ENCODE data around the gene ZNF469. TPM values are rescaled to one million over a fixed set of nuclear protein-coding genes. Genes with fewer than 3 reads are reported as not detected.

ZNF469 gene
- total RNA-seq, 3 donors from 2014 or later (not counting 1 experiment from before 2014, with no cell fraction given) = 4.5 to 5.8 (median 4.9) TPM

DNA sequence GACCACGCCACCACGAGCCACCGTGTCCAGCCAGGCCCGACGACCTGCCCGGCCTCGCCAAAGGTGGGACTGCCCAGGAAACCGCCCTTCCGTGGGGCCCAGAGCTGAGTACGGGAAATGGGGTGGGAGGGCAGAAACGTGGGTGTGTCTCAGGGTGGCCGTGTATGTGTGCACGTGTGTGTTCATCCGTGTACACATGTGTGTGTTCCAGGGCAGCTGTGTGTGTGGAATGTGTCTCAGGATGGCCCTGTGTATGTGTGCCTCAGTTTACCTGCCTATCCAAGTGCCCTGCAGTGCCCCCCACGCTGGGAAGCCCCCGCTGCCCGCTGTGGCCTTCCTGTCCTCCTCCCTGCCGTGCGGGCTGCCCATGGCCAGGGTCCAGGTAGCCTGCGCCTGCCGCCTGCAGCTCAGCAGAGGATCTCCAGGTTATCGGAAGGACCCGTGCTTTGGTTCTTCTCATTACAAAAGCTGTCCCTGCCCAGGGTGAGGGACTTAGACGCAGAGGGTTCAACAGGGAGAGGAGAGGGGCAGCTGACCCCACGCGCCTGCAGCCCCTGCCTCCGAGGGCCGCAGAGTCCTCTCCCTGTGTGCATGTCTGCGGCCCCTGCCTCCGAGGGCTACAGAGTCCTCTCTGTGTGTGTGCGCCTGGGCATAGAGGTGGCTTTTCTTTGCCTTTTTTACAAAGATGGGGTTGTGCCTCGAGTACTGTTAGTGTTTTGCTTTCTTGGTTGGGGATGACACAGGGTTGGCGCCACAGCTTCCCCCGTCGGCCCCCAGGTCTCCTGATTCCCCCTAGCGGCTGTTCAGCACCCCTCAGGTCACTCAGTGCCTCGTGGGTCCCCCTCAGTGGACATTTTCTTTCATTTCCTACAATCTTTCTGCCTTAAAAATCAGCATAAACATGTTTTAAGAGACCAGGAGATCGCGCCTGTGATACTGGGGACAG is 23.6 kb downstream of the ZNF469 start:
- intact Hi-C loops (cut with micrococcal nuclease) = no loop called here
- Mint-ChIP-seq H3K9me3 (peaks cover 0 to 4% of the 10 kb centered on the region in 2 donors), H3K4me1 (peaks cover 5 to 11% of the 10 kb centered on the region in 2 donors), H3K36me3 (no peaks in the 10 kb centered on the region), H3K27me3 (ENCODE audit: low read depth in 2 of 2) (peaks cover 0 to 10% of the 10 kb centered on the region in 2 donors), H3K27ac (no peak overlapping the region), H3K4me3 (no peak overlapping the region)
- DNase-seq (no peak), ATAC-seq (no peak)
- WGBS (ENCODE audit: insufficient coverage) = 79% methylated on average over 39 of the region's 39 CpGs
- no peaks in the 10 kb centered on the region for H3K9me3 ChIP-seq (ENCODE audit: control insufficient read depth, insufficient read depth, low read length)
- H3K4me3 ChIP-seq (ENCODE audit: low read length) = no peak overlapping the region
- no peak overlapping the region for H3K27ac ChIP-seq (ENCODE audit: low read length)
- no peaks in the 10 kb centered on the region for H3K27me3 ChIP-seq (ENCODE audit: control insufficient read depth, insufficient read depth, low read length)
- no peaks in the 10 kb centered on the region for H3K36me3 ChIP-seq (ENCODE audit: control insufficient read depth, insufficient read depth, low read length)
- H3K4me1 ChIP-seq (ENCODE audit: control insufficient read depth, insufficient read depth, low read length) = peaks cover 10% of the 10 kb centered on the region
- TF ChIP-seq, protein P1, sequence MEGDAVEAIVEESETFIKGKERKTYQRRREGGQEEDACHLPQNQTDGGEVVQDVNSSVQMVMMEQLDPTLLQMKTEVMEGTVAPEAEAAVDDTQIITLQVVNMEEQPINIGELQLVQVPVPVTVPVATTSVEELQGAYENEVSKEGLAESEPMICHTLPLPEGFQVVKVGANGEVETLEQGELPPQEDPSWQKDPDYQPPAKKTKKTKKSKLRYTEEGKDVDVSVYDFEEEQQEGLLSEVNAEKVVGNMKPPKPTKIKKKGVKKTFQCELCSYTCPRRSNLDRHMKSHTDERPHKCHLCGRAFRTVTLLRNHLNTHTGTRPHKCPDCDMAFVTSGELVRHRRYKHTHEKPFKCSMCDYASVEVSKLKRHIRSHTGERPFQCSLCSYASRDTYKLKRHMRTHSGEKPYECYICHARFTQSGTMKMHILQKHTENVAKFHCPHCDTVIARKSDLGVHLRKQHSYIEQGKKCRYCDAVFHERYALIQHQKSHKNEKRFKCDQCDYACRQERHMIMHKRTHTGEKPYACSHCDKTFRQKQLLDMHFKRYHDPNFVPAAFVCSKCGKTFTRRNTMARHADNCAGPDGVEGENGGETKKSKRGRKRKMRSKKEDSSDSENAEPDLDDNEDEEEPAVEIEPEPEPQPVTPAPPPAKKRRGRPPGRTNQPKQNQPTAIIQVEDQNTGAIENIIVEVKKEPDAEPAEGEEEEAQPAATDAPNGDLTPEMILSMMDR (IDR thresholded peaks at IDR 0.05) = no peak

DNA sequence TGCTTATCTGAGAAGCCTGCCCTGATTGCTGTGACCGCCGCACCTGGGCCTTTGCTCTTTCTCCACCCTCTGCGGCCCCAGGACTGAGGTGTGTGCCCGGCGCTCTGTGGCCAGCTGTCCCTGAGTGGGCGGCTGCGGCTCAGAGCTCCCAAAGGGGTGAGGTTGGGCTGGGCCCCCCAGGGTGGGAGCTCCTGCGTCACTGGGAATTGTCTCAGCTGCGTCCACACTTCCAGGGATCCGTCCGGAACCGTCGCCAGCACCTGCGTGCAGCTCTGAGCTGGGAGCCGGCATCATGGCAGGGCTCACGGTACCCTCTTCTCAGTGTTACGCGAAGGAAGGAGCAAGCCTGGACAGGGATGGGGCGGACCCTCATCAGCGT is 24.3 kb downstream of the ZNF469 start:
- H3K36me3 Mint-ChIP-seq = no peaks in the 10 kb centered on the region
- no peaks in the 10 kb centered on the region for H3K9me3 ChIP-seq (ENCODE audit: control insufficient read depth, insufficient read depth, low read length)
- no peaks in the 10 kb centered on the region for H3K9me3 Mint-ChIP-seq
- no peak overlapping the region for H3K4me3 Mint-ChIP-seq
- intact Hi-C loops (cut with micrococcal nuclease) = no loop called here
- no peak overlapping the region for H3K4me3 ChIP-seq (ENCODE audit: low read length)
- WGBS (ENCODE audit: insufficient coverage) = 94% methylated on average over 20 of the region's 20 CpGs
- peaks cover 5 to 11% of the 10 kb centered on the region in 2 donors for H3K4me1 Mint-ChIP-seq
- TF ChIP-seq, protein P1 (IDR thresholded peaks at IDR 0.05) = no peak
- no peak for DNase-seq
- ATAC-seq = no peak
- H3K27ac Mint-ChIP-seq = no peak overlapping the region
- H3K27me3 ChIP-seq (ENCODE audit: control insufficient read depth, insufficient read depth, low read length) = no peaks in the 10 kb centered on the region
- no peaks in the 10 kb centered on the region for H3K36me3 ChIP-seq (ENCODE audit: control insufficient read depth, insufficient read depth, low read length)
- no peak overlapping the region for H3K27ac ChIP-seq (ENCODE audit: low read length)
- H3K27me3 Mint-ChIP-seq (ENCODE audit: low read depth in 2 of 2) = peaks cover 0 to 10% of the 10 kb centered on the region in 2 donors
- peaks cover 10% of the 10 kb centered on the region for H3K4me1 ChIP-seq (ENCODE audit: control insufficient read depth, insufficient read depth, low read length)

DNA sequence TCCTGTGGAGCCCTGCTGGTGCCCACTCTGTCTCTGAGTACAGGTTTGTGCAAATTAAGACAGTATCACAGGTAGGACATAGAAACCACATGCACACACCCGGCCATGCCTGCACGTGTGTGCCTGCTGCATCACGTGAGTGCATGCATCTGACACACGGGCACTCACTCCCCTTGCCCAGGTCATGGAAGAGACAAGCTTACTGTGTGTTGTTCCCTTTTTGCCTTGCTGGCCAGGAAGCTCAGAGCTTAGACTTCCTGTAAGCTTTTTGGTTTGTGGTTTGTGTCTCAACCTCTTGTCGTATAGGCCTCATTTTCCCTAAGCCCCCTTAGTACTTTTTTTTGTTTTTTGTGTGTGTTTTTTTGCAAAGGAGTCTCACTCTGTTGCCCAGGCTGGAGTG is 25.0 kb downstream of the ZNF469 start:
- Histone ChIP-seq H3K27ac (ENCODE audit: low read length) (no peak overlapping the region), H3K4me1 (ENCODE audit: control insufficient read depth, insufficient read depth, low read length) (peaks cover 10% of the 10 kb centered on the region), H3K4me3 (ENCODE audit: low read length) (no peak overlapping the region), H3K36me3 (ENCODE audit: control insufficient read depth, insufficient read depth, low read length) (no peaks in the 10 kb centered on the region), H3K27me3 (ENCODE audit: control insufficient read depth, insufficient read depth, low read length) (no peaks in the 10 kb centered on the region), H3K9me3 (ENCODE audit: control insufficient read depth, insufficient read depth, low read length) (no peaks in the 10 kb centered on the region)
- intact Hi-C loops (cut with micrococcal nuclease) = no loop called here
- TF ChIP-seq, protein P1 (IDR thresholded peaks at IDR 0.05) = no peak
- Mint-ChIP-seq H3K27me3 (ENCODE audit: low read depth in 2 of 2) (peaks cover 0 to 10% of the 10 kb centered on the region in 2 donors), H3K4me3 (no peak overlapping the region), H3K4me1 (peaks cover 5 to 11% of the 10 kb centered on the region in 2 donors), H3K36me3 (no peaks in the 10 kb centered on the region), H3K27ac (no peak overlapping the region), H3K9me3 (no peaks in the 10 kb centered on the region)
- WGBS (ENCODE audit: insufficient coverage) = 12% methylated on average over 5 of the region's 5 CpGs
- no peak for DNase-seq
- peak in 2 of 3 donors; percentile 21 for ATAC-seq

Measured in natural killer cell (primary cell).